Embryonic facial prominence (tissue), 1 donor: Measurements from ENCODE around the gene NAT10.

ENCODE experiments used
- DNase-seq: peaks from one replicate; pipeline ENCODE4 v3.0.0-alpha.2; 2016; ENCODE audit errors: extremely low spot score

The NAT10 gene

GRCh38 chr11:34105957-34106504 is 602 bp downstream of the NAT10 start:
- DNase-seq = no peak

GRCh38 chr11:34111722-34112270 is 6.4 kb downstream of the NAT10 start:
- DNase-seq = no peak

- no peak for DNase-seq
Measured at GRCh38 chr11:34114014-34114413, 8.6 kb downstream of the NAT10 start.

GRCh38 chr11:34114471-34114870 is 9.0 kb downstream of the NAT10 start:
- DNase-seq = no peak

DNA sequence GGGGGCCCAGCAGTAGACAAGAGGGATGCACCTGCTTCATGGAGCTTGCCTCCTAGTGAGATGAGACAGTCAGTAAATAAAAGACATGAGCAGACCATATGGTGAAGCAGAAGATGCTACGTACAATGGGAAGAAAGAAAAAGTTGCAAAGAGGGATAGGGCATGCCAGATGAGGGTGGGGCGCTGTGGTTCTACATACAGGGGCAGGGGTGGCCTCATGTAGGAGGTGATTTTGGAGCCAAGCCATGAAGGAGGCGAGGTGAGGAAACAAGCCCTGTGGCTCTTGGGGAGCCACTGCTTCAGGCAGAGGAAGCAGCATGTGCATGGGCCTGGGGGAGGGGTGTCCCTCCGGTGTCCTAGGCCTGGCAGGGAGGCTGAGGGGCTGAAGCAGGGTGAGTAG is 15.2 kb downstream of the NAT10 start:
- no peak for DNase-seq

GRCh38 chr11:34124885-34125668 is 19.6 kb downstream of the NAT10 start:
- DNase-seq = no peak

- DNase-seq = no peak
Measured at GRCh38 chr11:34126959-34127848, 21.8 kb downstream of the NAT10 start.

- DNase-seq = no peak
Measured at GRCh38 chr11:34128824-34129223, 23.4 kb downstream of the NAT10 start.

- no peak for DNase-seq
Measured at GRCh38 chr11:34132261-34132965, 27.0 kb downstream of the NAT10 start.

GRCh38 chr11:34134765-34135164 is 29.3 kb downstream of the NAT10 start:
- no peak for DNase-seq

- DNase-seq = no peak
Measured at GRCh38 chr11:34135439-34135838, 30.0 kb downstream of the NAT10 start.

DNA sequence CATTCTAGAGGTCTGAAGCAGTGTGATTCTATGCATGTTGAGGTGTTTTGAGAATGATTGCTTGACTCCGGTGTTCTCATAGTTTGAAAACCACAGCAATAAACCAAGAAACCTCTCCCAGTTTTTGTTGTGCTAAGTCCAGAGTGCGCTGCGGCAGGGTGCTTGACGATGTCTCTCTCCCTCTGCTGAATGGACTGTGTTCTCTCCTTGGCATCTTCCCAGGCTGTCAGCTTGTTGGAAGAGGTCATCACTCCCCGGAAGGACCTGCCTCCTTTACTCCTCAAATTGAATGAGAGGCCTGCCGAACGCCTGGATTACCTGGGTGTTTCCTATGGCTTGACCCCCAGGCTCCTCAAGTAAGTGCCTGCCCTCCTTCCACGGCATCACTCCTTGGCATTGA is 31.0 kb downstream of the NAT10 start:
- no peak for DNase-seq

DNA sequence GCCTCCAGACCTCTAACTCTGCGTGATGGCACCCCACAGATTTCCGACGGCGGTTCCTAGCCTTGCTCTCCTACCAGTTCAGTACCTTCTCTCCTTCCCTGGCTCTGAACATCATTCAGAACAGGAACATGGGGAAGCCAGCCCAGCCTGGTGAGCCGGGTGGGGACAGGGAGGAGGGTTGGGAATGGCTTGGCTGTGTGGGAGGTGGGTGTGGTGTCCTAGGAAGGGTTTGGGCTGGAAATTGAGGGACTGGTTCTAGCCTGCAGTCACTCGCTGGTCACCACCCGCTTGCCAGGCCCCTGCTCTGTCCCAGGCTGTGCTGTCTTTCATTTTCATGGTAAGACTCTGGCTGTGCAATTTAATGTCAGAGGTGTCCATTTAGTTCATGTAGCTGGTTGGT is 33.9 kb downstream of the NAT10 start:
- DNase-seq = no peak

- DNase-seq = no peak
Measured at GRCh38 chr11:34140149-34140548, 34.7 kb downstream of the NAT10 start.

DNA sequence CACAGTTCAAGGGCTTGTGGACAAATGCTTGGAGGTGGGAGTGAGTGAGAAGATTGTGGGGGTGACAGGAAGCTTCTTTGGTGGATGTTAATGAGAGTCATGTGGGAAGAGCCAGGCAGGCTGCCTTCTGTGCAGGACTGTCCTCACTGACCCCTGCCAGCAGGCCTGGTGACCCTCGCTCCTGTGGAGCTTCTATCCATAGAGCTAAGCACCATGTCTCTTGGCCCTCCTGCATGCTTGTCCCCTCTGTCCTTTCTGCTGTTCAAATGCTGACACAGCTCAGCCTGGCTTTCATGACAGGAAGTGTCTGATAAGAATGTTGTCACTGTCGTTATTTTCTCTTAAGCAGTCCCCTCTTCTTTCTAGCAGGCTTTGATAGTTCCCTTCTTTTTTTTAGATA is 37.6 kb downstream of the NAT10 start:
- DNase-seq = no peak

GRCh38 chr11:34145073-34145472 is 39.6 kb downstream of the NAT10 start:
- no peak for DNase-seq

DNA sequence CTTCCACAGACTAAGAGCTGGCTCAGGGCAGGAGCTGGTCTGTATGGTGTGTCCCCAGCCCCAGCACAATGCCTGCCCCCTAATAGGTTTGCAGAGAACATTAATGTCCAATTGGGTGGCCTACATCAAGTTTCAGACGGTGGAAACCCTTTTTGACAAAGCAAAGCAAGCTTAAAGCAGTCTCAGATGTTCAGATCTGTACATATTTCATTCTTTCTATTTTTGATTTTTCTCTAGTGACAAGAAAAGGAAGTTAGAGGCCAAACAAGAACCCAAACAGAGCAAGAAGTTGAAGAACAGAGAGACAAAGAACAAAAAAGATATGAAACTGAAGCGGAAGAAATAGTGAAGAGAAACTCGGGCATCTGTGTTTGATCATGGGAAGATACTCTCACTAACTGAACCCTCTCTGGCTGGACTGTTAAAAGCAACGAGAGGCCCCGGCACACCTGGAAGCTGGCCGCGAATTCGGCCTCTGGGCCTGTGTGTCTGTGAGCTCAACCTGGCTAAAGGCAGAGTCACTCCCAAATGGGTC is 40.5 kb downstream of the NAT10 start:
- no peak for DNase-seq

- DNase-seq = no peak
Measured at GRCh38 chr11:34146411-34146810, 41.0 kb downstream of the NAT10 start.

- no peak for DNase-seq
Measured at GRCh38 chr11:34146866-34147265, 41.4 kb downstream of the NAT10 start.

GRCh38 chr11:34147581-34147980 is 42.2 kb downstream of the NAT10 start:
- DNase-seq = no peak

DNA sequence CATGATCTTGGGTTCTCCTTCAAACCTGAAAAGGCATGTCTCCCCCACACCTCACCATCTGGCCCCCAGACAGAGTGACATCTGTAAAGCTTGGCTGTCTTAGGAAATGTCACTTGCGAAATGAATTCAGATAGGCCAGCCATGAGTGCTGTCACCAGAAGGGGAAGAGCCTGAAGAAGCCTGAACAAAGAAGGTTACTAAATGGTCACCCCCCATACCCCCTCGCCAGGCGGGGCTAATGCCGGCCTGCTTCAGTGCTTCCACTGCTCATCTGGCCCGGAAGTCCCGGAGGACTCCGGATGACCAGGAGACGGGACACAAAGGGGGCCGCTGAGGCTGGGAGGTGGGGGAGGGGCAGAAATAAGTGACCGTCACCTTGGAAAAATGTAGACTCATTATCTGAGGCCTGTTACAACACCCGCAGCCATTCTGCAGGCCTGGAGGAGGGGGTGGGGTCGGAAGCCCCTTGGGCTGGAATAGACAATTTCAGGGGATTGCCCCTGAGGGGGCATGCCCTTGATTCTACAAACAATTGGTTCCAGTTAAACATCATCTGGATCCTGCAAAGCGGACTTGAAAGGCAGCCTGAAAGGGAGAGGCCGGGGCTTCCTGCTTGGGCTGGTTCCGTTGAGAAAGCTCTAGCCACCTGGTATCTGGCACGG is 43.2 kb downstream of the NAT10 start:
- DNase-seq = no peak
